Stimulated activated CD4-positive, alpha-beta T cell treated with anti-CD3 and anti-CD28 coated beads, Interleukin-2, amount 100 ng/mL, for 4 hours (primary cell): ENCODE results near the gene TCAIM.

Experiments
- DNase-seq: peaks from one replicate; pipeline ENCODE4 v3.0.0-alpha.2; 2020; ENCODE audit warnings: low read depth

TCAIM gene

DNA sequence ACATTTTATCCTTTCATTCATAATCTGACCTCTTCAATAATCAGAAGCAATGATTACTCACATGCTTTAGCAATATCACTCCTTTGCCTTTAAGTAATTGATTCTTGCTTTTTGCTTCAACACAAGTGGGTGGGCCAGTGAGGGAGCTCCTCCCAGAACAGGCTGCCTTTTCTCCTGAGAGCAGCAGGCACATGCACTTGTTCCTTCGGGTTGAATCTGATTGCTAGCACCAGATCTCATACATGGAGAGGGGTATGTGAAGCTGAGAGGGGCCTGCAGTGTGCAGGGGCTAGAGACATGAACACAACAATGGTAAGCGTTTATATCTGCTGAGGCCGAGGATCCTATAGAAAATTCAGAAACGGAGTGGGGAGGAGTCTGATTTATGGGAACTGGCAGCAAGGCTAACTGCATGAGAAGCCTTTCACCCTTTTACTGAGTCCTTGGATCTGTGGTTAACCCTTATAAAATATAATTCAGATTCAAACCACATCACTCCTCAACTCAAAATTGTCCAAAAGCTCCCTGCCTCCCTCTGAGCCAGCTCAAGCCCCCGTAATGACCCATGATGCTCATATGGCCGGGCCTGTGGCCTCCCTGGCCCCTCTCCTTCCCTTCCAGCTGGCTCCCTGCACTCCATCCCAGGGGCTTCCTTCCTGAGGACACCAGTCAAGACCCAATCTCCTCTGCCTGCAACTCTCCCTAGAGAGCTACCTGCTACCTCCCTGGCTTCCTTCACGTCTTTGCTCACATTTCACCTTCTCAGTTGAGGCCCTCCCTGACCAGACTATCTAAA is 106.5 kb downstream of the TCAIM start:
- no peak for DNase-seq

DNA sequence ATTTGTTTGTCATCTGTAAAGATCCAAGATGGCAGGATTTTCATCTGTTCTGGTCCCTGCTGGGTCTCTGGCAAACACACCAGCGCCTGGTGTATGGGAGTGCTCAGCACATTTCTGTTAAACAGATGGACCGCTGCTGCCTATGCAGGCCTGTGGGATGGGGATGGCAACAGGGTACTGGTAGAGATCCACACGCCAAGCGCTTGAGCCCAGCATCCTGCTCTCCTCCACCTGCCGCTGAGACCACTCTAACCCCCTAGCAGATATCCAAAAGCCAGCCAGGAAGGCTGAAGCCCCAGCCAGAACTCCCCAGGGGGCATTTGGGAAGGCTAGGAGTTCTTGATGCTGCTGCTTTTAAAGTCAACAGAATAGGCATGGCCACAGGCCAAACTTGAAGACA is 107.2 kb downstream of the TCAIM start:
- DNase-seq: no peak

DNA sequence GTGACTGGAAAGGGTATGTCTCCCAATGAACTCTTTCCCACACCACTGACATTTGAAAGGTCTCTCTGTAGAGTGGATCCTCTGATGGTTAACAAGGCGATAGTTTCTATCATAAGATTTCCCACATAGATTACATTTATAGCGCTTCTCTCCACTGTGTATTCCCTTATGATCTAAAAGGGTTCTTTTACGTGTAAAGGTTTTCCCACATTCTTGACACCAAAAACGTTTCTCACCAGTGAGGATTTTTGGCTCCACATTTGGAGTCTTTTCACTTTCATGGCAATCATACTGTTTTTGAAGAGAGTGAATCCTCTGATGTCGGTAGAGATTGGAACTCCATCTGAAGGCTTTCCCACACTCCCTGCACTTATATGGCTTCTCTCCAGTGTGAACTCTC is 108.4 kb downstream of the TCAIM start:
- no peak for DNase-seq

DNA sequence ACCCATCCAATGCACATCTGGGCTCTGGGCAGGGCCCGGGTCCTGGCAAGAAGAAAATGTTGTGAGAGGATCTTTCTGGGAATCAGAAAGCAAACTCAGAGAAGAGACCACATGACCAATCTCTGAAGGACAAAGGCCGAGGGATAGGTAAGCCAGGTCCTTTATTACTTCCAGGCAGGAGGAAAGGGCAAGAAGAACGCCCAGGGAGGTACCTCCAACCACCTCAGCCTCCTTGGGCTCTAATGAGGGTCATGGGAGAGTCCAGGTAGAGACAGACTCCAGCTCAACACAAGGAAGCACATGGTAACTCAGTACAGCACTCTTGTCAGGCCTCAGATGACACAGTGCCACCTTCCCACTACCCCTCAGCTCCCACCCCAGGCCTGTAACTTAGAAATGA is 112.9 kb downstream of the TCAIM start:
- no peak for DNase-seq

DNA sequence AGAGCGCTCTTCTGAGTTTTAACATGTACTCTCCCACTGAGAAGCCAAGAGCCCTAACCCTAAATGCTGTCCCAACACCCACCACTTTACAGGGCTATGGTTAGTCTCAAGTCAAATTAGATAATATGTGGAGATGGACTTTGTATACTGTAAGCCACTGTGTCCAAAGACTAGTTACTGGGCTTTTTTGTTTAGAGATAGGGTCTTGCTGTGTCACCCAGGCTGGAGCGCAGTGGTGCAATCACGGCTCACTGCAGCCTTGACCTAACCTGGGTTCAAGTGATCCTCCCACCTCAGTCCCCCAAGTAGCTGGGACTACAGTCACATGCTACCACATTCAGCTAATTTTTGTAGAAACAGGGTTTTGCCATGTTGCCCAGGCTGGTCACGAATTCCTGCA is 115.7 kb downstream of the TCAIM start:
- DNase-seq: no peak

DNA sequence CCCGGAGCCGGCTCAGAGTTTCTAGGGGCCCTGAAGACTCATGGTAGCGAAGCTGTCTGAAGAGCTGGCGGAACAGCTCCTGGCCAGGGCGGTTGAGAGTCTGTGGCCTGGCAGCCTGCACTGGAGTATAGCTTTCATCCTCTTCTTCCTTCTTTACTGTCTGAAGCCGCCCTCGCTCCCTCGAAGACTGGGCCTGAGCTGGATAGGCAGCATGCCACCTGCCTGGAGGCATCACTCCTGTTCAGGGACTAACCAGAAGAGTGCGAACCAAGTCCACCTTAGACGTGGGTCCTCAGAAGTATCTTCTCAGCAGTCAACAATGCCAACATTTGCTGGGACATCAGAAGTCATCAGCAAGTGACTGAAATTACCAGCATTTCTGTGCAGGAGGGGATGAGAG is 116.8 kb downstream of the TCAIM start:
- DNase-seq: no peak
